Measurements from ENCODE around the gene MMP23B.
"Not testable (repeated sequence)": the region's sequence is repeated elsewhere in the genome, so short reads cannot be mapped to it uniquely, and the experiment has no call there.

MMP23B gene

GRCh38 chr1:1669468-1670440 is 37.8 kb downstream of the MMP23B start:
- no peak for DNase-seq (ENCODE audit: low read depth)

GRCh38 chr1:1670866-1671265 is 38.9 kb downstream of the MMP23B start:
- DNase-seq (ENCODE audit: low read depth) = no peak

- DNase-seq (ENCODE audit: low read depth) = no peak
Observed at GRCh38 chr1:1671365-1672119, 39.6 kb downstream of the MMP23B start.

- no peak for DNase-seq (ENCODE audit: low read depth)
Observed at GRCh38 chr1:1672181-1672965, 40.4 kb downstream of the MMP23B start.

- not testable (repeated sequence) for DNase-seq (ENCODE audit: low read depth)
Observed at GRCh38 chr1:1674806-1675205, 42.8 kb downstream of the MMP23B start.

- DNase-seq (ENCODE audit: low read depth) = not testable (repeated sequence)
Observed at GRCh38 chr1:1675218-1675617, 43.2 kb downstream of the MMP23B start.

- DNase-seq (ENCODE audit: low read depth) = not testable (repeated sequence)
Observed at GRCh38 chr1:1676087-1676486, 44.1 kb downstream of the MMP23B start.

GRCh38 chr1:1677718-1678580 is 46.0 kb downstream of the MMP23B start:
- no peak for DNase-seq (ENCODE audit: low read depth)

- peak; percentile 8 for DNase-seq (ENCODE audit: low read depth)
Observed at GRCh38 chr1:1678581-1679380, 46.8 kb downstream of the MMP23B start.

- DNase-seq (ENCODE audit: low read depth) = no peak
Observed at GRCh38 chr1:1680031-1680911, 48.3 kb downstream of the MMP23B start.

GRCh38 chr1:1680912-1681273 is 48.9 kb downstream of the MMP23B start:
- no peak for DNase-seq (ENCODE audit: low read depth)

GRCh38 chr1:1683104-1683905 is 51.3 kb downstream of the MMP23B start:
- no peak for DNase-seq (ENCODE audit: low read depth)
